ENCODE data around the gene SCAI.
"Not testable (repeated sequence)": the region's sequence is repeated elsewhere in the genome, so short reads cannot be mapped to it uniquely, and the experiment has no call there.

The SCAI gene

GRCh38 chr9:125103021-125103420 lies 40.3 kb downstream of the SCAI start:
- no peak for DNase-seq

DNA sequence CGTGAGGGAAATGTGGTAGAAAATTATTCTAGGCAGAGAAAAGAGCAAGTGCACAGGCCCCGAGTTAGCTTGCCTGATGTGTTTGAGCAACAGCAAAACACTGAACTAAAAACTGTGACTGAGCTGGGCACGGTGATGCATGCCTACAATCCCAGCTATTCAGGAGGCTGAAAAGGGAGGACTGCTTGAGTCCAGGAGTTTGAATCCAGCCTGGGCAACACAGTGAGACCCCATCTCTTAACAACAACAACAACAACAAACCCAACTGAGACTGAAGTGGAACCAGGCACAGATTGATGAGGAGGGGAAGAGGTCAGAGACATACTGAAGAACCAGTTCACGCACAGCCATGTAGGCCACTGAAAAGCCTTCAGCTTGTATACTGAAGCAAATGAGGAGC lies 42.5 kb downstream of the SCAI start:
- DNase-seq: no peak

DNA sequence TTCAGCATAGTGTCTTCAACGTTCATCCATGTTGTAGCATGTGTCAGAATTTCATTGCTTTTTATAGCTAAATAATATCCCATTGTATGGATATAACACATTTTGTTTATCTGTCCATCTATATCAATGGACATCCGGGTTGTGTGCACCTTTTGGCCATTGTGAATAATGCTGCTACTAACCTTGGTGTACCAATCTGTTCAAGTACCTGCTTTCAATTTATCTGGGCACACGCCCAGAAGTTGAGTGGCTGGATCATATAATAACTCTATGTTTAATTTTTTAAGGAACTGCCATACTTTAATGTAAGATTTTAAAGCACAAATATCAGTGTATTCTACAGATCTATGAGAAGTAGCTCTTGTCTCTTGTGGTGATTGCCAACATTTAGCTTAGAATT lies 43.5 kb downstream of the SCAI start:
- no peak for DNase-seq

DNA sequence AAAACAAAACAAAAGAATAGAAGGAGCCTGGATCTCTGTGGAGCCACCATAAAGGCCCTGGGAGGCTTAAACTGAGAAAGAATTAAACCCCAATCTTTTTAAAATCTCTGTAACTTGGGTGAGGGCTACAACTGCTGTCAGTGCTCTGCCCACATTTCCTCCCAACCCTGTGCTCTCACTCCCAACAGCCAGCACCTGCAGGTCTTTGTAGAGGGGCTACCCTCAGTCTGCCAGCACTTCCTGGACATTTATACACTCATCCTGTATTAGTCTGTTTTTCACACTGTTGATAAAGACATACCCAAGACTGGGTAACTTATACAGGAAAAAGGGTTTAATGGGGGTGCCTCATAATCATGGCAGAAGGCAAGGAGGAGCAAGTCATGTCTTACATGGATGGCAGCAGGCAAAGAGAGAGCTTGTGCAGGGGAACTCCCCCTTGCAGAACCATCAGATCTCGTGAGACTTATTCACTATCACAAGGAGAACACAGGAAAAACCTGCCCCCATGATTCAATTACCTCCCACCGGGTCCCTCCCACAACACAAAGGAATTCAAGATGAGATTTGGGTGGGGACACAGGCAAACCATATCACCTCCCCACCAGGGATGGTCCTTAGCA lies 47.4 kb downstream of the SCAI start:
- no peak for DNase-seq

- no peak for DNase-seq
Measured at GRCh38 chr9:125091121-125091520, 52.2 kb downstream of the SCAI start.

- DNase-seq: no peak
Measured at GRCh38 chr9:125089331-125089730, 54.0 kb downstream of the SCAI start.

DNA sequence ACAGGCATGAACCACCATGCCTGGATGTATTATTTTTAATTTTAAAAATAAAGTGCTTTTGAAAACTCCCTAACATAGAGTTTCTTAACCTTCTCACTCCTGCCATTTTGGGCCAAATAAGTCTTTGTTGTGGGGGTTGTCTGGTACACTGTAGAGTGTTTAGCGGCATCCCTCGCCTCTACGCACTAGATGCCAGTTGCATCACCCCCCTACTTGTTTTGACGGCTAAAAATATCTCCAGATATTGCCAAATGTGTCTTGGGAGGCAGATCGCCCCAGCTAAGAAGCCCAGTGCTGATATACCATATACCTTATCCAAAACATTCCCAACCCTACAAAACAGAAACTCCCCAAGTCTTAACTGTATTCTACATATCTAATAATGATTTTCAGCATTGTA lies 54.6 kb downstream of the SCAI start:
- DNase-seq: no peak

DNA sequence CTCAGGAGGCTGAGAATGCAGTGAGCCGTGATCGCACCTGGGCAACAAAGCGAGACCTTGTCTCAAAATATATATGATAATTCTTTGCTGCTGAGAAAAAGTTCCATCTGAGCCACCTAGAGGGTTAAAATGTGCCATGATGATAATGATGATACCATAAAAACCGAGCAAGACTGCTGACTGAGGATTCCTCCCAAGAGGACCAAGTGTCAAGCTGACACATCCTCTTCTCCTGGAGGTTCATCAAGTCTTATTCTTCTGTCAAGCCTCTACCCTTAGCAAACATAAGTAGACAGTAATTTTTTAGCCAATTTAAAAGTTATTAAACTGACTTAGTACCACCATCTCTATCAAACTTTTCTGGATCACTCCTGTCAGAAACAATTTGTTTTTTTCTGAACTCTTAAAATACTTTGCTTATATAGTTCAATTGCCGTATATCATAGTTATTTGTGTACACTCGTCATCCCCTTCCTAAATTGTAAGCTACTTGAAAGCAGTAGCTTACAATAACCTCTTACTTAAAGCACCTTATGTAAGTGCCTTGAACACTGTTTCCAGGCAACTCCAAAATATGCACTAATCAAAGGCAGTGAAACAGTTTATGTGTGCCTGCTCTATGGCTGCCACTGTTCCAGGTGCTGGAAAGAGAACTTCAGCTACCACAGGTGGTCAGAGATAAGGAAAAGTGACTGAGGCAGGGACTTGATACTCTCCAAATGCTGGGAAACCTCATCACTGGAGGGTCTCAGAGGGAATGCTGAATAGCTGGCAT lies 57.4 kb downstream of the SCAI start:
- DNase-seq: no peak

DNA sequence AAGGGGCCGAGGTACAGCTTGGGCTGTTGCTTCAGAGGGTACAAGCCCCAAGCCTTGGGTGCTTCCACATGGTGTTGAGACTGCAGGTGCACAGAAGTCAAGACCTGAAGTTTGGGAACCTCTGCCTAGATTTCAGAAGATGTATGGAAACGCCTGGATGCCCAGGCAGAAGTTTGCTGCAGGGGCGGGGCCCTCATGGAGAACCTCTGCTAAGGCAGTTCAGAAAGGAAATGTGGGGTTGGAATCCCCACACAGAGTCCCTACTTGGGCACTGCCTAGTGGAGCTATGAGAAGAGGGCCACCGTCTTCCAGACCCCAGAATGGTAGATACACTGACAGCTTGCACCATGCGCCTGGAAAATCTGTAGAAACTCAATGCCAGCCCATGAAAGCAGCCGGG lies 61.1 kb downstream of the SCAI start:
- not testable (repeated sequence) for DNase-seq

GRCh38 chr9:125080797-125081196 lies 62.5 kb downstream of the SCAI start:
- DNase-seq: not testable (repeated sequence)

DNA sequence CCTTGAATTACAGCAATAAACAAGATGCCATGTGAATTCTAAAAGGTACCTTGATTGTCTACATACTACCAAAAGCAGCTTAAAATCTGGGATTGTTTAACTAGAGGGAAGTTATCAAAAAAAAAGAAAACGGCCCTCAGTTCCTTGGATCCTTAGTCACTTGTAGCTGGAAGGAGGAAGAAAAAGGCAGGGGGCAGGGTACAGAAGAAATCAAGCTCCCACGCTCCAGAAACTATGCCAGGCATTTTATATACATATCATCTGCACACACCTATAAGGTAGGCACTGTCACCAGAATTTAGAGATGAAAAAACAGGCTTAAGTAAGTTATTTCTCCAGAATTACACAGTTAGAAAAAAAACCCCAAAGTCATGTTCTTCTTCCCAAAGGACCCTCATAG lies 63.4 kb downstream of the SCAI start:
- no peak for DNase-seq

GRCh38 chr9:125075997-125076396 lies 67.3 kb downstream of the SCAI start:
- DNase-seq: no peak

DNA sequence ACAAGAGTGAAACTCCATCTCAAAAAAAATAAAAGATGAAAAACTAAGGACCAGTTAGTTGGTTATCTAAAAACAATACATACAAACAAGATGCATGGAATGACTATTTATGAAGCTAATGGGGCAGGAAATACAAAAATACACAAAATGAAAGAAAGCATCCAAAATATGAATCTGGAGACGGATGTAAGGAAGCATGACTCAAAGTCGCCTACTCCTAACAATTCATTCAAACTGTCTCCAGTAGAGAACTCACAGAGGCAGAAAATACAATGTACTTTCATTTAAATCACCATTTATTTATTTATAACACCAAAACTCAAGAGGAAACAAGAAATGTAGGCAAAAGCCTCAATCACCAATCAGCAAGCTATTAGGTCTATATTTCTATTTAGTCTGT lies 68.4 kb downstream of the SCAI start:
- DNase-seq: no peak

DNA sequence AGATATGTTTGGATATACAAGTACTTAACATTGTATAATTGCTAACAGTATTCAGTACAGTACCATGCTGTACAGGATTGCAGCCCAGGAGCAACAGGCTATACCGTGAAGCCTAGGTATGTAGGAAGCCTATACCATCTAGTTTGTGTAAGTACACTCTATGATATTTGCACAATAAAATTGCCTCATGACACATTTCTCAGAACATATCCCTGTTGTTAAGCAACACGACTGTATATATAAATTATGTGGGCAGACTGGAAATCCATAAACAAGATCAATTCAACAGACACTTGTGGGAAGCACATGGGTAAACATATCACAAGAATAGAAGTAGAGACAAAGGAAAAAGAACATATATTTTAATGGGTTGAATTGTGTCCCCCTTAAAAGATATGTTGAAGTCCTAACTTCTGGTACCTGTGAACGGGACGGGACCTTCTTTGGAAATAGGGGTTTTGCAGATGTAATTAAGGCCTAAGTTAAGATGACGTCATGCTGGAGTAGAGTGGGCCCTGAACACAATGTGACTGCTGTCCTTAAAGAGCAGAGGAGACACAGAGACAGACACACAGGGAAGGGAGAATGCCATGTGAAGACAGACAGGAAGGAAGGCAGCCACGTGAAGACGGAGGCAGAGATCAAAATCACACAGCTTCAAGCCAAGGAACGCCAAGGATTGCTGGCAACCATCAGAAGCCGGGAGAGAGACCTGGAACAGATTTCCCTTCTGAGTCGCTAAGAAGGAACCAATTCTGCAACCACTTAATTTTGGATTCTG lies 76.3 kb downstream of the SCAI start:
- no peak for DNase-seq

- DNase-seq: no peak
Measured at GRCh38 chr9:125061391-125061790, 81.9 kb downstream of the SCAI start.

GRCh38 chr9:125049212-125050049 lies 93.9 kb downstream of the SCAI start:
- DNase-seq: no peak

GRCh38 chr9:125043631-125044030 lies 99.7 kb downstream of the SCAI start:
- DNase-seq: no peak

DNA sequence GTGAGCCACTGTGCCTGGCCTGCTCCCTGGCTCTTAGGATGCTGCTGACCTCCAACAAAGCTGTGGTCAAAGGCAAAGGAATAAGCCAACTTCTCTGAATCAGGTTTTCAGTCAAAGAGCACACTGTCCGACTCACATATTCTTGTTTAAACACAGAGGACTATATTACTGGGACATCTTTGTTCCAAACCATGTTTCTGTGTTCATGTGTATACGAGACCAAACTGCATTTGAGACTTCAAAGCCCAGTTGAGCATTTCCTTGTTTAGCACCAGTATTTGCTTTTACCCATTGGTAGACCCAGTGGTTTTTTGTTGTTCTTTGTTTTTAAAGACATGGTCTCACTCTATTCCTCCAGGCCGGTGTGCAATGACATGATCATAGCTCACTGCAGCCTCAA lies 100.2 kb downstream of the SCAI start:
- DNase-seq: no peak

DNA sequence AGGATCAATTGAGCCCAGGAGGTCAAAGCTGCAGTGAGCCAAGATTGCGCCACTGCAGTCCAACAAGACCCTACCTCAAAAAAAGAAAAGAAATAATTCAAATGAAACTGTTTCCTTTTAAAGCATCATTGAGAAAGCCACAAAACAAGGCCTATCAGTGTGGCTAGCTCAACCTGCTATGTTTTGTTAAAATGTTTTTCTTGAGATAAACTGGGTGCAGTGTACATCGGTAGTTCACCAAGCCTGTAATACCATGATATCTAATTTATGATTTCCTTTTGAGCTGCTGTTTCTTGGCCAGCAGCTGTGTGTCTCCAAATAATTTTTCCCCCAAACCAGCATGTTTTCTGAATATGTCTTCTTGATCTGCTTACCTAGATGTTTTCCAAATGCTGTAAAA lies 105.2 kb downstream of the SCAI start:
- no peak for DNase-seq

DNA sequence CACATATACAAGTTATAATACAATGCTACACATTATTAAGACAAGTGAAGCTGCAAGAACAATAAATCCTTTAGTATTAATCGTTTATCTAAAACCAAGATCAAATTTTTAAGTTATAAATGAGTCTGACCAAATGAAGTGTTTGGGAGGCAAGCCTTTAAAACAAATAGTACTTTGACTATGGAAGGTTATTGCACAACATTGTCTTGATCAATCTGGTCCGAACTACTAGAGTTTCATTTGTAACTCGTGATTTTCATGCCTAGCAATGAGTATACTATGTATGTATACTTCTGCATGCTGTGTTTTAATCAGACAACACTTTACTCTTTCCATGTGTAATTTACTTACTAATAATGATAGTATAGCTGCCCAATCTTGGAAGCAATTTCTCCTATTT lies 115.3 kb downstream of the SCAI start:
- DNase-seq: no peak

- DNase-seq: no peak
Measured at GRCh38 chr9:125024917-125025316, 118.4 kb downstream of the SCAI start.

GRCh38 chr9:125021069-125021468 lies 122.3 kb downstream of the SCAI start:
- no peak for DNase-seq

DNA sequence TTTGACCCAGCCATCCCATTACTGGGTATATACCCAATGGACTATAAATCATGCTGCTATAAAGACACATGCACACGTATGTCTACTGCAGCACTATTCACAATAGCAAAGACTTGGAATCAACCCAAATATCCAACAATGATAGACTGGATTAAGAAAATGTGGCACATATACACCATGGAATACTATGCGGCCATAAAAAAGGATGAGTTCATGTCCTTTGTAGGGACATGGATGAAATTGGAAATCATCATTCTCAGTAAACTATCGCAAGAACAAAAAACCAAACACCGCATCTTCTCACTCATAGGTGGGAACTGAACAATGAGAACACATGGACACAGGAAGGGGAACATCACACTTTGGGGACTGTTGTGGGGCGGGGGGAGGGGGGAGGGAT lies 127.7 kb downstream of the SCAI start:
- DNase-seq: not testable (repeated sequence)

Data from CD4-positive, alpha-beta T cell treated with Interferon gamma for 1 hour (primary cell).